ENCODE measurements around the gene MRPL53.

The MRPL53 gene

DNA sequence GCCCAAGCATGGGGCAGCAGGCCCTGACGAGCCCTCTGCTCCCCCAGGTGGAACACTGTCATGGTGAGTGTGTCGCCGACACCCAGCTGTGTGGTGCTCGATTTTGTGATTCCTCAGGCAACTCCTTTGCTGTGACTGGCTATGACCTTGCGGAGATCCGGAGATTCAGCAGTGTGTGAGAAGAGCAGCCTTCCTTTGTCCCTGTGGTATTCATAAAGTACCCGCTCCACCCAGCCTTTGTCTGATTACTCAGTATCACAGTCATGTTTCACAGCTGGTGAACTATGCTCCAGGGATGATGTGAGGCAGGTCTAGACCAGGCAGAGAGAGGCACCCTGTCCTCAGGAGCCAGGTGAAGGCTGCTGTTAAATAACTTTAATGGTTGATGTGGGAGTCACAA, 47.0 kb downstream of the MRPL53 start:
- Histone ChIP-seq H3K27ac (no peak overlapping the region), H3K27me3 (replicated peaks) (no peaks in the 10 kb centered on the region), H3K36me3 (replicated peaks) (peaks cover 35% of the 10 kb centered on the region), H3K4me3 (ENCODE audit: low read depth, low read length) (no peak overlapping the region)
- in situ Hi-C loops (cut with HindIII; ENCODE audit: low pct_ligation_motif_present, low sequenced_read_pairs): no loop called here
- no peak for DNase-seq
- TF ChIP-seq, protein P1, sequence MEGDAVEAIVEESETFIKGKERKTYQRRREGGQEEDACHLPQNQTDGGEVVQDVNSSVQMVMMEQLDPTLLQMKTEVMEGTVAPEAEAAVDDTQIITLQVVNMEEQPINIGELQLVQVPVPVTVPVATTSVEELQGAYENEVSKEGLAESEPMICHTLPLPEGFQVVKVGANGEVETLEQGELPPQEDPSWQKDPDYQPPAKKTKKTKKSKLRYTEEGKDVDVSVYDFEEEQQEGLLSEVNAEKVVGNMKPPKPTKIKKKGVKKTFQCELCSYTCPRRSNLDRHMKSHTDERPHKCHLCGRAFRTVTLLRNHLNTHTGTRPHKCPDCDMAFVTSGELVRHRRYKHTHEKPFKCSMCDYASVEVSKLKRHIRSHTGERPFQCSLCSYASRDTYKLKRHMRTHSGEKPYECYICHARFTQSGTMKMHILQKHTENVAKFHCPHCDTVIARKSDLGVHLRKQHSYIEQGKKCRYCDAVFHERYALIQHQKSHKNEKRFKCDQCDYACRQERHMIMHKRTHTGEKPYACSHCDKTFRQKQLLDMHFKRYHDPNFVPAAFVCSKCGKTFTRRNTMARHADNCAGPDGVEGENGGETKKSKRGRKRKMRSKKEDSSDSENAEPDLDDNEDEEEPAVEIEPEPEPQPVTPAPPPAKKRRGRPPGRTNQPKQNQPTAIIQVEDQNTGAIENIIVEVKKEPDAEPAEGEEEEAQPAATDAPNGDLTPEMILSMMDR (IDR thresholded peaks at IDR 0.05; ENCODE audit: low read depth, low read length, missing control alignments): no peak

DNA sequence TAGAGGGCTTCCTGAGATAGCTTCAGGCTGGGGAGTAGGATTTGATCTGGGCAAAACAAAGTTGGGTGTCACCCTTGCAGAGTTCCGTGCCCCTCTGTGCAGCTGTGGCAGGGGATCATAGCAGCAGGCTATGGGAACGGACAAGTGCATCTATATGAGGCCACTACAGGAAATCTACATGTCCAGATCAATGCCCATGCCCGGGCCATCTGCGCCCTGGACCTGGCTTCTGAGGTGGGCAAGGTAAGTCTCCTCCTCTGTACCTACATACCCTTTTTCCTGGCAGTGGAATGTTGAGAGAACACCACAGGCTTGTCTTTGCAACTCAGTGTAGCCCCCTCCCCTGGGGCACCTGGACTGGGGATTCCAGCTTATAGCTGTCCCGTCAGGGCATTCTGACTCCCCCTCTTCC, 47.5 kb downstream of the MRPL53 start:
- TF ChIP-seq, protein P1 (IDR thresholded peaks at IDR 0.05; ENCODE audit: low read depth, low read length, missing control alignments): no peak
- H3K27me3 ChIP-seq (replicated peaks): no peaks in the 10 kb centered on the region
- H3K4me3 ChIP-seq (ENCODE audit: low read depth, low read length): no peak overlapping the region
- DNase-seq: no peak
- no peak overlapping the region for H3K27ac ChIP-seq
- in situ Hi-C loops (cut with HindIII; ENCODE audit: low pct_ligation_motif_present, low sequenced_read_pairs): no loop called here
- peaks cover 35% of the 10 kb centered on the region for H3K36me3 ChIP-seq (replicated peaks)

DNA sequence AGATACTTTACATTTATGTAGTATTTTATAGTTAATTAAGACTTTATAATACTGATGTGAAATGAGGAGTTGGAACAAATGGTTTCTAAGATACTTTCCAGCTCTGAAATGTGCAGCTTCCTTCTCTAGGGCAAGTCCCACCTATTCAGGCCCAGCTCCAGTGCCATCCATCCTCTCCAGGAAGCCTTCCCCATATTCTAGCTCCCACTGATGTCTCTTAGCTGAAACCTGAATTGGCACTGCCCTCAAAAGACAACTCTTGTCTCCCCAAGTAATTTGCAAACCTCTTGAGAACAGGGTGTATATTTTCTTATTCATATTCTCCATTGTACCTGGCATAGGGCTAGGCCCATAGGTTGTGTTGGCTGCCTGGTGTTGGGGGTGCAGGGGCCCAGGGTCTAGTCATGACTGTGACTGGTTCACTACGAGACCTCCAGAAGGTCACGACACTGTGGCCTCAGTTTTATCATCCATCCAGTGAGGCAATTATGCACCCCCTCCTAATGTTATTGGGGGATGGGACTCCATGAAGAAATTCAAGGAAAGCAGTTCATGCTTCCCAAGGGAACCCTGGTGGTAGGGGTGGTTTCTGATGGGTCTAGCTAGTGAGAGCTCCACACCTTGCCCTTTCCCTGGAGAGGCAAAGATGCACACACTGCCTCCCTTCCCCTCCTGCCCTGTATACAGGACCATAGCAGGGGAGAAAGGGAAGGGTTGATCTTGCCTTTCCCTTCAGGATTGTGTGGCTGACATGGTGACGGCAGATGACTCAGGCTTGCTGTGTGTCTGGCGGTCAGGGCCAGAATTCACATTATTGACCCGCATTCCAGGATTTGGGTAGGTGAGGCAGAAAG, 48.1 kb downstream of the MRPL53 start:
- H3K4me3 ChIP-seq (ENCODE audit: low read depth, low read length): no peak overlapping the region
- TF ChIP-seq, protein P1 (IDR thresholded peaks at IDR 0.05; ENCODE audit: low read depth, low read length, missing control alignments): no peak
- peaks cover 33% of the 10 kb centered on the region for H3K36me3 ChIP-seq (replicated peaks)
- no peak overlapping the region for H3K27ac ChIP-seq
- no peaks in the 10 kb centered on the region for H3K27me3 ChIP-seq (replicated peaks)
- no peak for DNase-seq
- in situ Hi-C loops (cut with HindIII; ENCODE audit: low pct_ligation_motif_present, low sequenced_read_pairs): no loop called here

- in situ Hi-C loops (cut with HindIII; ENCODE audit: low pct_ligation_motif_present, low sequenced_read_pairs): no loop called here
- no peaks in the 10 kb centered on the region for H3K27me3 ChIP-seq (replicated peaks)
- TF ChIP-seq, protein P1 (IDR thresholded peaks at IDR 0.05; ENCODE audit: low read depth, low read length, missing control alignments): no peak
- no peak overlapping the region for H3K4me3 ChIP-seq (ENCODE audit: low read depth, low read length)
- DNase-seq: no peak
- H3K27ac ChIP-seq: no peak overlapping the region
- H3K36me3 ChIP-seq (replicated peaks): peaks cover 25% of the 10 kb centered on the region
These were observed 49.0 kb downstream of the MRPL53 start for GRCh38 chr2:74423231-74424095.
